BLaER1 treated with 17β-estradiol and CSF1 and Interleukin-3, amounts not matched to agents 10 nM and 100 nM (cell line): ENCODE results near the gene TATDN3.
"Not testable (repeated sequence)": the region's sequence is repeated elsewhere in the genome, so short reads cannot be mapped to it uniquely, and the experiment has no call there.

Source experiments
- H3K27ac ChIP-seq, 11 experiments: shearing (Covaris generic); formaldehyde crosslinking; 2 replicates each; pipeline ENCODE4 v1.8.1; 2022
- H3K27me3 ChIP-seq, 11 experiments: shearing (Covaris generic); formaldehyde crosslinking; 2 replicates each; pipeline ENCODE4 v1.8.1; 2022
- H3K36me3 ChIP-seq, 11 experiments: shearing (Covaris generic); formaldehyde crosslinking; 2 replicates each; pipeline ENCODE4 v1.8.1; 2022
- H3K4me1 ChIP-seq, 10 experiments: shearing (Covaris generic); formaldehyde crosslinking; 2 replicates each; pipeline ENCODE4 v1.8.1; 2022
- H3K4me2 ChIP-seq, 11 experiments: shearing (Covaris generic); formaldehyde crosslinking; 2 replicates each; pipeline ENCODE4 v1.8.1; 2022
- H3K4me3 ChIP-seq, 10 experiments: shearing (Covaris generic); formaldehyde crosslinking; 2 replicates each; pipeline ENCODE4 v1.8.1; 2022
- H3K9ac ChIP-seq, 11 experiments: shearing (Covaris generic); formaldehyde crosslinking; 2 replicates each; pipeline ENCODE4 v1.8.1; 2022
- H3K9me3 ChIP-seq, 11 experiments: shearing (Covaris generic); formaldehyde crosslinking; replicated peaks in 1 of 11; 2 replicates each; pipeline ENCODE4 v1.8.1; 2022
- H4K20me1 ChIP-seq, 11 experiments: shearing (Covaris generic); formaldehyde crosslinking; 2 replicates each; pipeline ENCODE4 v1.8.1; 2022
- Cebpa-rat ChIP-seq, 11 experiments: shearing (Covaris generic); IDR thresholded peaks; 2 replicates each; pipeline ENCODE4 v1.8.1; 2022

Gene TATDN3

DNA sequence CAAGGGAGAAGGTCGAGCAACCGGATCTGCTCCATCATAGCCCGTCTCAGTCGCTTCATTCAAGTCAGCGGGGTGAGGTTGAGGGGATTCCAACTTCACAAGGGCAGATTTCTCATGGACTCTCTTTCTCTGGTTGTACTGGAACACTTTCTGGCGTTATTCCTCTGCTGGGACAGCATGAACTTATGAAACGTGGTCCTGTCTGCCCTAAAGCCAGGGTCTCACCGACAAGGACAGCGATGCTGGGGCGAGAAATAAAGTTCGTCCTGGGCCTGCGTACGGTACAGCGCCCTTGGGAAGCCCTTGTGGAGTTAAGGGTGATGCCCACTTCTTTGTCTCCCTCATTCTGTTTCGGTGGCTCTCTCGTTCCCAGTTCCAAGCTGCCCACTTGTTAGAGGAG is 65.1 kb downstream of the TATDN3 start:
- H3K27me3 ChIP-seq, result no peaks in the 10 kb centered on the region
- TF ChIP-seq Cebpa-rat (IDR thresholded peaks at IDR 0.05), result no peak
- peaks cover 0 to 33% (median 9%) of the 10 kb centered on the region in 11 experiments; a peak in 9 of 22 replicates for H4K20me1 ChIP-seq
- H3K36me3 ChIP-seq, result peaks cover 0 to 24% (median 12%) of the 10 kb centered on the region in 11 experiments; a peak in 14 of 22 replicates
- peaks cover 33 to 40% (median 38%) of the 10 kb centered on the region in 10 experiments for H3K4me1 ChIP-seq
- peak overlapping the region; percentile 79 to 100 (median 86) for H3K4me2 ChIP-seq
- H3K4me3 ChIP-seq, result peak overlapping the region in 9 of 10 experiments; percentile 83 to 99 (median 91); a peak in 17 of 20 replicates
- H3K27ac ChIP-seq, result peak overlapping the region in 6 of 11 experiments; percentile 81 to 91 (median 86); a peak in 4 of 22 replicates
- H3K9ac ChIP-seq, result peak overlapping the region in 9 of 11 experiments; percentile 86 to 93 (median 90); a peak in 13 of 22 replicates
- H3K9me3 ChIP-seq, result peaks cover 0 to 16% (median 7%) of the 10 kb centered on the region in 11 experiments; a peak in 13 of 22 replicates

DNA sequence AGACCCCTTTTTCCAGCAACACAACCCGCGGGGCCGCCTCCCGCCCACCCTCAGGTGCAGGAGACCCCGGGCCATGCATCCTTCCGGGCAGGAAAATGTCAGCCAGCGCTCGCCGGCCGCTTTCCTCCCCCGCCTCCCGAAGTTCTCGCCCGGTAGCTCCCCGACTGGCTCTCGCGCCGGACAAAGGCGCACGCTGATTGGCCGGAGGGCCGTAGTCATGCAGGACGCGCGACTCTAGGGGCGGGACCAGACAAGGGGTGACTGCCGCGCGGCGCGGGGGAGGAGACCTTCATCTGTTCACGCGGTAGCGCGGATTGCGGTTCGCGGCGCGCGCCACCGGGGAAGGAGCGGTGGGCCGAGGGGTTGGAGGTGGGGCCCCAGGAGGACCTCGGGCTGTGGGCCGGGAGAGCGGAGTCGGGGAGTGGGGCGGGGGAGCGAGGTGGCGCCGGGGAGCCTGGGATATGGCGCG is 66.3 kb downstream of the TATDN3 start, which contains the start of gene FLVCR1:
TSS of gene FLVCR1 (plus strand) at position 284 of the 469 bp plus-strand sequence. CDS start at position 462, 178 bp downstream.
- peak within 1 kb of the TSS; percentile 79 to 100 (median 98) for H3K4me2 ChIP-seq
- no peak for TF ChIP-seq Cebpa-rat (IDR thresholded peaks at IDR 0.05)
- peaks cover 33 to 52% (median 39%) of the 10 kb centered on the region in 10 experiments for H3K4me1 ChIP-seq

DNA sequence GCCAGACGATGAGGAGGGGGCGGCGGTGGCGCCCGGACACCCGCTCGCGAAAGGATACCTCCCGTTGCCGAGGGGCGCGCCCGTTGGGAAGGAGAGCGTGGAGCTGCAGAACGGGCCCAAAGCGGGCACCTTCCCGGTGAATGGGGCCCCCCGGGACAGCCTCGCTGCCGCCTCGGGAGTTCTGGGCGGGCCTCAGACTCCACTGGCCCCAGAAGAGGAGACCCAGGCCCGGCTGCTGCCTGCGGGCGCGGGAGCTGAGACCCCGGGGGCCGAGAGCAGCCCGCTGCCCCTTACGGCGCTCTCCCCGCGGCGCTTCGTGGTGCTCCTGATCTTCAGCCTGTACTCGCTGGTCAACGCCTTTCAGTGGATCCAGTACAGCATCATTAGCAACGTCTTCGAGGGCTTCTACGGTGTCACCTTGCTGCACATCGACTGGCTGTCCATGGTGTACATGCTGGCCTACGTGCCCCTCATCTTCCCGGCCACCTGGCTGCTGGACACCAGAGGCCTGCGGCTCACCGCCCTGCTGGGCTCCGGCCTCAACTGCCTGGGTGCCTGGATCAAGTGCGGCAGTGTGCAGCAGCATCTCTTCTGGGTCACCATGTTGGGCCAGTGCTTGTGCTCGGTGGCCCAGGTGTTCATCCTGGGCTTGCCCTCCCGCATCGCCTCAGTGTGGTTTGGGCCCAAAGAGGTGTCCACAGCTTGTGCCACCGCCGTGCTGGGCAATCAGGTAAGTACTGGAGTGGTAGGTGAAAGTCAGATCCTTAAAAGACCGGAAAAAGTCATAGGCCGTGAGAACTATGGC is 67.0 kb downstream of the TATDN3 start:
- H3K27me3 ChIP-seq, result no peaks in the 10 kb centered on the region
- no peak for TF ChIP-seq Cebpa-rat (IDR thresholded peaks at IDR 0.05)
- H4K20me1 ChIP-seq, result peaks cover 0 to 49% (median 12%) of the 10 kb centered on the region in 11 experiments; a peak in 10 of 22 replicates
- H3K9me3 ChIP-seq, result peaks cover 0 to 15% (median 7%) of the 10 kb centered on the region in 11 experiments; a peak in 11 of 22 replicates
- peak overlapping the region; percentile 79 to 100 (median 98) for H3K4me2 ChIP-seq
- H3K4me3 ChIP-seq, result peak overlapping the region; percentile 83 to 99 (median 91)
- H3K4me1 ChIP-seq, result peaks cover 33 to 52% (median 39%) of the 10 kb centered on the region in 10 experiments
- peak overlapping the region; percentile 71 to 92 (median 84) for H3K27ac ChIP-seq
- peaks cover 2 to 37% (median 25%) of the 10 kb centered on the region in 11 experiments; a peak in 20 of 22 replicates for H3K36me3 ChIP-seq
- peak overlapping the region; percentile 86 to 93 (median 90) for H3K9ac ChIP-seq

More for the DNA sequence above, 66.3 kb downstream of the TATDN3 start, which contains the start of gene FLVCR1:
- Histone ChIP-seq H4K20me1 (peaks cover 0 to 43% (median 12%) of the 10 kb centered on the region in 11 experiments; a peak in 9 of 22 replicates), H3K4me3 (peak within 1 kb of the TSS; percentile 83 to 99 (median 91)), H3K27ac (peak within 1 kb of the TSS; percentile 71 to 92 (median 84)), H3K36me3 (peaks cover 0 to 36% (median 23%) of the 10 kb centered on the region in 11 experiments; a peak in 17 of 22 replicates), H3K9ac (peak within 1 kb of the TSS; percentile 86 to 93 (median 90)), H3K9me3 (peaks cover 0 to 15% (median 7%) of the 10 kb centered on the region in 11 experiments; a peak in 11 of 22 replicates), H3K27me3 (no peaks in the 10 kb centered on the region)

DNA sequence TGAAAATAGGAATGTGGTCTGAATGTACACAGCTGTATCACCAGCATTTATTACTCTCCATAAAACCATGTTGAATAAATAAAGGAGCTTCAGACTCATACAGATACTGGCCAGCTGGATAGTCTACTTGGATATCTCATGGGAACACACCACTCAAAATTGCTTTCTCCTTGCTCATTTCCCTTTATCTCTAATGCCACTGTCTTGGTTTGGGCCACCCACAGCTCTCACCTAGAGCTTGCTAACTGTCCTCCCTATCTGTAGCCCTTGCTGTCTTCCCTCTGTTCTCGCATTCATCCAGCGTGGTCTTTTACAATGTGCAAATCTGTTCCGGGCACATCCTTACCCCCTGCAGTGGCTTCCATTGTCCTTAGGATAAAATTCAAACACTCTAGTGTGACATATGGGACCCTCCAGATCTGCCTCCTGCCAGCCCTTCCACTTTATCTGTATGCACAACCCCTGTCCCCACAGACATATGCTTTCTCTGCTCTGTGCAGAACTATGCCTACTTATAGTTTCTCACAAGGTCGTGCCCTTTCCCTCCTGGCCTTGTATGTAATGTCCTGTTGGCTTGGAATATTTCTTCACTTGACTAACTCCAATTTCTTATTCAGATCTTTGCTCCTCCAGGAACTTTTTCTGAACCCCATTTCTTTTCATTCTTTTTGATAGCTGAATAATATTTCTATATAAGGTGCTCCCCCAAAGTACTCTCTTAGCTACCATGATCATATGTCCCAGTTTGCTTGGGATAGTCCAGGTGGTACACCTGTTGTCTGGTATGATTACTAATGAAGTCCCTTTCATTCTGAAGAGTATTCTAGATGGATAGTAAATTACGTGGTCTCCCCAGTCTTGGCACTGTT is 69.3 kb downstream of the TATDN3 start:
- Histone ChIP-seq H3K9me3 (peaks cover 0 to 15% (median 7%) of the 10 kb centered on the region in 11 experiments; a peak in 11 of 22 replicates), H3K4me3 (peak overlapping the region in 7 of 10 experiments; percentile 83 to 99 (median 91); a peak in 10 of 20 replicates), H3K36me3 (peaks cover 12 to 46% (median 39%) of the 10 kb centered on the region in 11 experiments), H3K27ac (no peak overlapping the region), H3K27me3 (no peaks in the 10 kb centered on the region), H3K4me1 (peaks cover 33 to 52% (median 39%) of the 10 kb centered on the region in 10 experiments), H3K9ac (no peak overlapping the region), H3K4me2 (peak overlapping the region; percentile 79 to 100 (median 98)), H4K20me1 (peaks cover 0 to 56% (median 12%) of the 10 kb centered on the region in 11 experiments; a peak in 11 of 22 replicates)
- TF ChIP-seq Cebpa-rat (IDR thresholded peaks at IDR 0.05), result no peak

DNA sequence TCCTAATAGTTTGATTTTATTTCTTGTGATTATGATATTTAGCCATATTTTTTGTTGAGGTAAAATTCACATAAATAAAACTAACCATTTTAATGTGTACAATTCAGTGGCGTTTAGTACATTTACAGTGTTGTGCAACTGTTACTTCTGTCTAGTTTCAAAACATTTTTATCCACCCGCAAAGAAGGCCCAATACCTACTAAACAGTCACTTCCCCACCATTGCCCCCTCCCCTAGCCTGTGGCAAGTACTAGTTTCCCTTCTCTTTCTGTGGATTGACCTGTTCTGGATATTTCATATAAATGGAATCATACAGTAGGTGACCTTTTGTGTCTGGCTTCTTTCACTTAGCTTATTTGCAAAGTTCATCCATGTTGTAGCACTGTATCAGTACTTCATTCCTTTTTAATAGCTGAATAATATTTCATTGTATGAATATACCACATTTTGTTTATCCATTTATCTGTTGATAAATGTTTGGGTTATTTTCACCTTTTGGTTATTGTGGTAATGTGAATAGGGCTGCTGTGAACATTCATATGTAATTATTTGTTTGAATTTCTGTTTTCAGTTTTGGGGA is 70.5 kb downstream of the TATDN3 start:
- Histone ChIP-seq H3K4me3 (peak overlapping the region in 1 of 10 experiments; percentile 21; a peak in 1 of 20 replicates), H3K4me2 (peak overlapping the region in 6 of 11 experiments; percentile 6 to 100 (median 24); a peak in 3 of 22 replicates), H3K36me3 (peaks cover 16 to 59% (median 48%) of the 10 kb centered on the region in 11 experiments), H3K9me3 (peaks cover 0 to 15% (median 7%) of the 10 kb centered on the region in 11 experiments; a peak in 11 of 22 replicates), H3K27me3 (no peaks in the 10 kb centered on the region), H4K20me1 (peaks cover 0 to 56% (median 12%) of the 10 kb centered on the region in 11 experiments; a peak in 12 of 22 replicates), H3K4me1 (peaks cover 26 to 43% (median 30%) of the 10 kb centered on the region in 10 experiments), H3K27ac (no peak overlapping the region), H3K9ac (no peak overlapping the region)
- TF ChIP-seq Cebpa-rat (IDR thresholded peaks at IDR 0.05), result no peak

DNA sequence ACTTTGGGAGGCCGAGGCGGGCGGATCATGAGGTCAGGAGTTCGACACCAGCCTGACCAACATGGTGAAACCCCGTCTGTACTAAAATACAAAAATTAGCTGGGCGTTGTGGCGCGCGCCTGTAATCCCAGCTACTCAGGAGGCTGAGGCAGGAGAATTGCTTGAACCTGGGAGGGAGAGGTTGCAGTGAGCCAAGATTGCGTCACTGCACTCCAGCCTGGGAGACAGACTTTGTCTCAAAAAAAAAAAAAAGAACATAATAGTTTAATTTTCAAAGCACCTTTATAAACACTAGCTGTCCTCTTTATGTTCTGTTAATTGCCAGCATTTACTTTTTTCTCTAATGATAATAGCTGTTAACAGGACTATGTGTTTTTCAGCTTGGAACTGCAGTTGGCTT is 71.7 kb downstream of the TATDN3 start:
- H3K4me1 ChIP-seq, result peaks cover 23 to 41% (median 27%) of the 10 kb centered on the region in 10 experiments
- peaks cover 26 to 70% (median 60%) of the 10 kb centered on the region in 11 experiments for H3K36me3 ChIP-seq
- not testable (repeated sequence) for H3K27ac ChIP-seq, H3K4me2 ChIP-seq, H3K4me3 ChIP-seq, H3K9ac ChIP-seq, H3K27me3 ChIP-seq
- peaks cover 0 to 56% (median 12%) of the 10 kb centered on the region in 11 experiments; a peak in 12 of 22 replicates for H4K20me1 ChIP-seq
- H3K9me3 ChIP-seq, result peaks cover 0 to 15% (median 7%) of the 10 kb centered on the region in 11 experiments; a peak in 11 of 22 replicates

DNA sequence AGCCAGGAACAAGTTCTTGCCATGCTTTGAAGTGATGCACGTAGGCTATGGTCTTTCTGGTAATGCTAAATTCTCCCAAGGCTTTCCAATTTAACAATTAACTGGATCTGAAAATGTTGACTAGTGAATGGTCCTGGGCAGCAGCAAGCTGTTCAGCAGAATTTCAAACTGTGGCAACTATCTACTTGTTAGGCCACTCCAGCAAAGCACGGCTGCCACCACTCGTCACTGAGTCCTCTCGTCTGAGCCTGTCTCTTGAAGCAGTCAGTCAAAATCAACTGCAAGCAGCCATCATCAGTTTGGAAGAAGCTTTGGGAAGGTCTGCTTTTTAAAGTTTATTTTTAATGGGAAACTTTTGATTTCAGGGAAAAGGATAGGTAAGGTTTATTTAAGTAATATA is 72.5 kb downstream of the TATDN3 start:
- no peak for TF ChIP-seq Cebpa-rat (IDR thresholded peaks at IDR 0.05)
- H4K20me1 ChIP-seq, result peaks cover 0 to 48% (median 8%) of the 10 kb centered on the region in 11 experiments; a peak in 11 of 22 replicates
- no peak overlapping the region for H3K4me2 ChIP-seq
- peaks cover 17 to 36% (median 21%) of the 10 kb centered on the region in 10 experiments for H3K4me1 ChIP-seq
- no peak overlapping the region for H3K4me3 ChIP-seq
- peaks cover 0 to 15% (median 7%) of the 10 kb centered on the region in 11 experiments; a peak in 11 of 22 replicates for H3K9me3 ChIP-seq
- no peak overlapping the region for H3K27ac ChIP-seq
- no peaks in the 10 kb centered on the region for H3K27me3 ChIP-seq
- no peak overlapping the region for H3K9ac ChIP-seq
- peaks cover 28 to 79% (median 68%) of the 10 kb centered on the region in 11 experiments for H3K36me3 ChIP-seq
